Stromal cell of bone marrow (primary cell): ENCODE data around the gene AMFR.
A peak's percentile ranks its signal among the peaks of the same experiment; 100 is the strongest.

Experiments used
- DNase-seq: peaks from one replicate; pipeline ENCODE4 v3.0.0-alpha.2; 2012; ENCODE audit warnings: low read depth

AMFR gene

GRCh38 chr16:56330476-56330875, 94.9 kb downstream of the AMFR start:
- DNase-seq: no peak

GRCh38 chr16:56329887-56330286, 95.5 kb downstream of the AMFR start:
- no peak for DNase-seq

- DNase-seq: no peak
Measured at GRCh38 chr16:56328276-56329022, 96.9 kb downstream of the AMFR start.

GRCh38 chr16:56327929-56328258, 97.5 kb downstream of the AMFR start:
- DNase-seq: no peak

- DNase-seq: no peak
Measured at GRCh38 chr16:56327071-56327928, 98.0 kb downstream of the AMFR start.

GRCh38 chr16:56325956-56326355, 99.4 kb downstream of the AMFR start:
- no peak for DNase-seq

- no peak for DNase-seq
Measured at GRCh38 chr16:56324406-56324805, 100.9 kb downstream of the AMFR start.

- no peak for DNase-seq
Measured at GRCh38 chr16:56321571-56321970, 103.8 kb downstream of the AMFR start.

- no peak for DNase-seq
Measured at GRCh38 chr16:56320811-56321558, 104.4 kb downstream of the AMFR start.

- DNase-seq: no peak
Measured at GRCh38 chr16:56320056-56320455, 105.3 kb downstream of the AMFR start.

- DNase-seq: no peak
Measured at GRCh38 chr16:56319376-56319775, 106.0 kb downstream of the AMFR start.

GRCh38 chr16:56318827-56319140, 106.6 kb downstream of the AMFR start:
- no peak for DNase-seq

GRCh38 chr16:56317998-56318826, 107.1 kb downstream of the AMFR start:
- peak; percentile 52 for DNase-seq

- DNase-seq: no peak
Measured at GRCh38 chr16:56316545-56316944, 108.8 kb downstream of the AMFR start.

- no peak for DNase-seq
Measured at GRCh38 chr16:56315955-56316354, 109.4 kb downstream of the AMFR start.

GRCh38 chr16:56314244-56314850, 111.0 kb downstream of the AMFR start:
- no peak for DNase-seq

- DNase-seq: no peak
Measured at GRCh38 chr16:56312556-56312955, 112.8 kb downstream of the AMFR start.

- DNase-seq: no peak
Measured at GRCh38 chr16:56312028-56312300, 113.4 kb downstream of the AMFR start.
